ENCODE data around the gene CNTN4. TPM values are rescaled to one million over a fixed set of nuclear protein-coding genes. Genes with fewer than 3 reads are reported as not detected.
"Not testable (repeated sequence)": the region's sequence is repeated elsewhere in the genome, so short reads cannot be mapped to it uniquely, and the experiment has no call there.

The CNTN4 gene
- total RNA-seq, 3 donors from 2014 or later: not detected

- Mint-ChIP-seq H3K4me1 (ENCODE audit: low read depth) (no peaks in the 10 kb centered on the region), H3K36me3 (ENCODE audit: insufficient read depth) (no peaks in the 10 kb centered on the region), H3K4me3 (no peak overlapping the region), H3K27me3 (ENCODE audit: low read depth) (no peaks in the 10 kb centered on the region), H3K9me3 (no peaks in the 10 kb centered on the region)
- no peak for DNase-seq
- no peak for ATAC-seq
Observed at GRCh38 chr3:2880218-2880756, 781.6 kb downstream of the CNTN4 start.

DNA sequence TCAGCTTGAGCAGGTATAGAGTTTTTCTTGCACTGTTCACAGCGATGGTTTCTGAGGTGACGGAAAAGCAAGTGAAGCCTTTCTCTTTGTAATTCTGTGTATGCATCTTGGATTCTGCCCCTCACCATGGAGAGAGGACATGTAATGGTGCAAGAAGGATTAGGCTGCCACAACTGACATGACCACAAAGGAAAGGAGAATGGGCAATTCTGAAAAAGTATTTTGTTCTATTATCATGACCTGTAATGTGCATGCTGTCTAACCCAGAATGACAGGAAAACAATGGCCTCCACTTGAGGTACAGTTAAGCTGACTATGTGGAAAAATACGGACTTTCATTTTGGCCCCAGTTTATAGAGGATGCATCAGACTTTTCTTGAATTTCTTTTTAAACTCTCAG lies 784.6 kb downstream of the CNTN4 start:
- no peaks in the 10 kb centered on the region for H3K9me3 Mint-ChIP-seq
- H3K27me3 Mint-ChIP-seq (ENCODE audit: low read depth): peaks cover 4% of the 10 kb centered on the region
- ATAC-seq (no peak), DNase-seq (no peak)
- no peaks in the 10 kb centered on the region for H3K36me3 Mint-ChIP-seq (ENCODE audit: insufficient read depth)
- H3K4me3 Mint-ChIP-seq: no peak overlapping the region
- H3K4me1 Mint-ChIP-seq (ENCODE audit: low read depth): no peaks in the 10 kb centered on the region

DNA sequence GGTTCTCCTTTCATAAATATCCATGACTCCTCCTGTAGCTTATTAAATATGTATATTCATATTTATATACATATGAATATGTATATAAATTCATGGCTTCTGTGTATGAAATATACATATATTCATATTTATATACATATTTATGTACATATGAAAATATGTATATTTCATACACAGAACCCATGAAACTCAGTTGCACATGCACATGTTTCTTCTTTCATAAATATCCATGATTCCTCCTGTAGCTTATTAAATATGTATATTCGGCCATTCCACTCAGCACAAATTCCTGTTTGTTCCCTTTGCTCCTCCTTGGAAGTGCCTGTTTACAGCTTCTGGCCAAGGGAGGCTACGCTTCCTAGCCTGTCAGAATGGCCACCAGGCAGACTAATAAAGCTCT lies 789.9 kb downstream of the CNTN4 start:
- H3K36me3 Mint-ChIP-seq (ENCODE audit: insufficient read depth): no peaks in the 10 kb centered on the region
- no peak for ATAC-seq

GRCh38 chr3:2889736-2890135 lies 791.1 kb downstream of the CNTN4 start:
- Mint-ChIP-seq H3K9me3 (no peaks in the 10 kb centered on the region), H3K4me3 (no peak overlapping the region), H3K36me3 (ENCODE audit: insufficient read depth) (no peaks in the 10 kb centered on the region), H3K27me3 (ENCODE audit: low read depth) (peaks cover 10% of the 10 kb centered on the region), H3K4me1 (ENCODE audit: low read depth) (no peaks in the 10 kb centered on the region)
- no peak for DNase-seq
- no peak for ATAC-seq

More for the DNA sequence above, 789.9 kb downstream of the CNTN4 start:
- Mint-ChIP-seq H3K4me3 (no peak overlapping the region), H3K27me3 (ENCODE audit: low read depth) (peaks cover 10% of the 10 kb centered on the region), H3K9me3 (no peaks in the 10 kb centered on the region), H3K4me1 (ENCODE audit: low read depth) (no peaks in the 10 kb centered on the region)
- DNase-seq: no peak

- Mint-ChIP-seq H3K4me3 (no peak overlapping the region), H3K27me3 (ENCODE audit: low read depth) (no peaks in the 10 kb centered on the region), H3K9me3 (no peaks in the 10 kb centered on the region), H3K36me3 (ENCODE audit: insufficient read depth) (no peaks in the 10 kb centered on the region), H3K4me1 (ENCODE audit: low read depth) (no peaks in the 10 kb centered on the region)
- DNase-seq (no peak), ATAC-seq (no peak)
Observed at GRCh38 chr3:2896308-2896939, 797.8 kb downstream of the CNTN4 start.

GRCh38 chr3:2897821-2898220 lies 799.2 kb downstream of the CNTN4 start:
- H3K9me3 Mint-ChIP-seq: no peaks in the 10 kb centered on the region
- H3K36me3 Mint-ChIP-seq (ENCODE audit: insufficient read depth): no peaks in the 10 kb centered on the region
- H3K4me1 Mint-ChIP-seq (ENCODE audit: low read depth): no peaks in the 10 kb centered on the region
- H3K27me3 Mint-ChIP-seq (ENCODE audit: low read depth): no peaks in the 10 kb centered on the region
- no peak for DNase-seq
- ATAC-seq: no peak
- no peak overlapping the region for H3K4me3 Mint-ChIP-seq

DNA sequence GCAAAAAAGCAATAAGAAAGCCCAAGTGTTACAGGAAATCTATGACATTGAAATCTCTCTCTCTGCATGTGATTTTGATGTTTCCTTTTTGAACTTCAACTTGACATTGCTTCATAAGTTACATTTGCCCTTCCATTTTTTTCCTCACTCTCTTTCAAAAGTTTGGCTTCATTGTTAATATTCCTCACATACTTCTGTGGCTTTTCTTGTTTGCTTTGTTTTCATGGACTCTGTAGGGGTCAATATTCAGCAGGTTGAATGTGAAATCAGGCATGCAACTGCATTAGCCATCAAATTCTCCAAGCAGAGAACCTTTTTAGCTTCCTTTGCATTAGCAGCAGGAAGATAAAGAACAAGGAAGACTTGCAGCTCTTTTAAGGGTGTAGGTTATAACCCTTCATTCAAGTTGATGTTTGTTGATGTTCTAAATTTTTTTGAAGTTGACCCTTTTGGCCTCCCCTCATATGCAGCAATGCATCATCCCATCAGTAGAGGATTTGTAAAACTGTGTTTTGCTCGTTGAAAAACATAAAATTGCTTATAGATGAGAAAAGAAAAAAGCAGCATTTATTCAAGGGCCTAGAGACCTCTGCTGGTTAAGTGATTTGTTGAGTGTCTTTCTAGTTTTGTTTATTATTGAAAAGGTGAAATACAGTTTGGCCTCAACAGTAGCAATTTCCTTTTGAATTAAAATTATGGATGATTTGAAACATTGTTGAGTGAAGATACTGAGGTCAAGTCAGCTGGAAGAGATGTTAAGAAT lies 800.1 kb downstream of the CNTN4 start:
- no peak for ATAC-seq
- Mint-ChIP-seq H3K4me3 (no peak overlapping the region), H3K27me3 (ENCODE audit: low read depth) (no peaks in the 10 kb centered on the region)

DNA sequence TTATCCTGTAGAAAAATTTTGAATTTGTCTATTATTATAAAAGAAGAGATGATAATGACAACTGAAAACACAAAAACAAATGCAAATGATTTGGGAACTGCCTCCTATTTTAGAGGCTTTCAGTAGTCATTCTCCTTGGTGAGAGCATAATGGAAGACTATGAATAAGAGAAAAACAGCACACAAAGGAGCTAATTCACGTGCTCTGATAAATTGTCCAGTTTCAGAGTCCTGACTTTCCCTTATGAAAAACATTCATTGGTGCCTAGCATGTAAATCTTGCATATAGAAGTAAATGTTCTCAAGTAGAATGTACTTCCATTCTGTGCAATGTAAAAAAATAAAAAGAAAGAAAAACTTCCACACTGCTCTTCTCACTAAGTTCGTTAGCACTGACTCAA lies 805.4 kb downstream of the CNTN4 start:
- Mint-ChIP-seq H3K4me3 (no peak overlapping the region), H3K4me1 (ENCODE audit: low read depth) (no peaks in the 10 kb centered on the region), H3K36me3 (ENCODE audit: insufficient read depth) (no peaks in the 10 kb centered on the region), H3K27me3 (ENCODE audit: low read depth) (peaks cover 5% of the 10 kb centered on the region), H3K9me3 (no peaks in the 10 kb centered on the region)
- ATAC-seq (no peak), DNase-seq (no peak)

More for the DNA sequence above, 800.1 kb downstream of the CNTN4 start:
- DNase-seq: no peak
- Mint-ChIP-seq H3K4me1 (ENCODE audit: low read depth) (no peaks in the 10 kb centered on the region), H3K36me3 (ENCODE audit: insufficient read depth) (no peaks in the 10 kb centered on the region), H3K9me3 (no peaks in the 10 kb centered on the region)

- no peak for ATAC-seq
Observed at GRCh38 chr3:2908693-2909351, 810.2 kb downstream of the CNTN4 start.

DNA sequence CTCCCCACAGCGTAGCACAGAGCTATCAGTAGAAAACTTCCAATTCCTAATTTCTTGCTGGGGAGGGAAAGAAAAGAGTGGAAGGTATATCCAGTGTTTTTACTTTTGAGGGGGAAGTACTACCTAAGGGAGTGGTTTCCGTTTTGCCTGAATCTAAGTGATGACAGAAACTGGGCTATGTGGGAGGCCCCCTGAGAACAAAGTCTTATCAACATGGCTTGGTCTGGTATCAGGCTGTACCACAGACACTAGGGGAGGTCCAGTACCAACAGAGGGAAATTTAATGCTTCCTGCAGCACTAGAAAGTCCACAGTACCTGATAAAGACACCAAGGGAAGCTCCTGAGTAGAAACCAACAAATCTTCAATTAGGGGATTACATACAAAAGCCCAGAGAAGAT lies 812.3 kb downstream of the CNTN4 start:
- peaks cover 13% of the 10 kb centered on the region for H3K27me3 Mint-ChIP-seq (ENCODE audit: low read depth)
- no peak overlapping the region for H3K4me3 Mint-ChIP-seq
- ATAC-seq (no peak), DNase-seq (no peak)
- H3K4me1 Mint-ChIP-seq (ENCODE audit: low read depth): no peaks in the 10 kb centered on the region
- no peaks in the 10 kb centered on the region for H3K36me3 Mint-ChIP-seq (ENCODE audit: insufficient read depth)
- H3K9me3 Mint-ChIP-seq: no peaks in the 10 kb centered on the region

More at GRCh38 chr3:2908693-2909351, 810.2 kb downstream of the CNTN4 start:
- no peaks in the 10 kb centered on the region for H3K9me3 Mint-ChIP-seq
- H3K27me3 Mint-ChIP-seq (ENCODE audit: low read depth): peaks cover 13% of the 10 kb centered on the region
- no peak overlapping the region for H3K4me3 Mint-ChIP-seq
- H3K36me3 Mint-ChIP-seq (ENCODE audit: insufficient read depth): no peaks in the 10 kb centered on the region
- H3K4me1 Mint-ChIP-seq (ENCODE audit: low read depth): no peaks in the 10 kb centered on the region
- DNase-seq: no peak

GRCh38 chr3:2915826-2916225 lies 817.2 kb downstream of the CNTN4 start:
- H3K9me3 Mint-ChIP-seq: no peaks in the 10 kb centered on the region
- no peaks in the 10 kb centered on the region for H3K36me3 Mint-ChIP-seq (ENCODE audit: insufficient read depth)
- no peak for DNase-seq
- no peak overlapping the region for H3K4me3 Mint-ChIP-seq
- ATAC-seq: no peak
- H3K4me1 Mint-ChIP-seq (ENCODE audit: low read depth): no peaks in the 10 kb centered on the region
- H3K27me3 Mint-ChIP-seq (ENCODE audit: low read depth): peaks cover 5% of the 10 kb centered on the region

- H3K27me3 Mint-ChIP-seq (ENCODE audit: low read depth); H3K36me3 Mint-ChIP-seq (ENCODE audit: insufficient read depth); H3K9me3 Mint-ChIP-seq; DNase-seq; H3K4me3 Mint-ChIP-seq; ATAC-seq; H3K4me1 Mint-ChIP-seq (ENCODE audit: low read depth): not testable (repeated sequence)
Observed at GRCh38 chr3:2916640-2917039, 818.0 kb downstream of the CNTN4 start.

- H3K4me1 Mint-ChIP-seq (ENCODE audit: low read depth): no peaks in the 10 kb centered on the region
- H3K4me3 Mint-ChIP-seq: no peak overlapping the region
- H3K9me3 Mint-ChIP-seq: no peaks in the 10 kb centered on the region
- no peak for ATAC-seq
- DNase-seq: no peak
- peaks cover 3% of the 10 kb centered on the region for H3K27me3 Mint-ChIP-seq (ENCODE audit: low read depth)
- no peaks in the 10 kb centered on the region for H3K36me3 Mint-ChIP-seq (ENCODE audit: insufficient read depth)
Observed at GRCh38 chr3:2920103-2920502, 821.4 kb downstream of the CNTN4 start.

GRCh38 chr3:2921452-2921851 lies 822.8 kb downstream of the CNTN4 start:
- DNase-seq (no peak), ATAC-seq (no peak)
- H3K4me3 Mint-ChIP-seq: no peak overlapping the region
- H3K4me1 Mint-ChIP-seq (ENCODE audit: low read depth): no peaks in the 10 kb centered on the region
- no peaks in the 10 kb centered on the region for H3K9me3 Mint-ChIP-seq
- no peaks in the 10 kb centered on the region for H3K36me3 Mint-ChIP-seq (ENCODE audit: insufficient read depth)
- H3K27me3 Mint-ChIP-seq (ENCODE audit: low read depth): peaks cover 3% of the 10 kb centered on the region

Measured in activated T-cell treated with anti-CD3 and anti-CD28 coated beads, Interleukin-2, amount 50 U/mL, for 4 hours (primary cell).